K562 (cell line): ENCODE data around the gene POLR3C. TPM values are rescaled to one million over a fixed set of nuclear protein-coding genes. Genes with fewer than 3 reads are reported as not detected.

Experiments used
- CC2D1A ChIP-seq: fragments of 450-650 bp; IDR thresholded peaks from 2 replicates; pipeline ENCODE4 v1.6.1; 2017; ENCODE audit warnings: mild to moderate bottlenecking
- FIP1L1 ChIP-seq: fragments of 200-400 bp; formaldehyde crosslinking; IDR thresholded peaks from 2 replicates; pipeline ENCODE4 v1.6.1; 2018; ENCODE audit warnings: mild to moderate bottlenecking, low read depth, low read length; ENCODE audit not compliant: poor library complexity, severe bottlenecking
- FOXP1 ChIP-seq: sonication (generic); formaldehyde crosslinking; IDR thresholded peaks from 2 replicates; pipeline ENCODE4 v1.8.0; 2022; ENCODE audit warnings: mild to moderate bottlenecking, missing genetic modification reagents
- GABPA ChIP-seq: fragments of 200-800 bp; sonication (Bioruptor generic); conservative IDR thresholded peaks from 2 replicates; pipeline ENCODE4 v1.6.1; 2016; ENCODE audit warnings: low read depth, missing genetic modification characterization, missing compliant biosample characterization
- GABPB1 ChIP-seq: sonication (generic); formaldehyde crosslinking; IDR thresholded peaks from 2 replicates; pipeline ENCODE4 v1.8.0; 2022; ENCODE audit warnings: mild to moderate bottlenecking, missing genetic modification reagents
- GTF2E2 ChIP-seq: fragments of 200-800 bp; sonication (Bioruptor generic); IDR thresholded peaks from 2 replicates; pipeline ENCODE4 v1.6.1; 2016; ENCODE audit warnings: missing genetic modification characterization, missing compliant biosample characterization
- JUND ChIP-seq, 2 experiments: IDR thresholded peaks; 2 replicates in 1 of 2; 3 replicates in 1 of 2; pipeline ENCODE4 v1.6.1; 2011; ENCODE audit warnings: borderline replicate concordance in 2 of 2, low read depth in 2 of 2, low read length in 2 of 2, improper control_type of control experiment in 1 of 2, missing biosample characterization in 1 of 2, missing genetic modification characterization in 1 of 2, missing genetic modification reagents in 1 of 2
- NBN ChIP-seq: fragments of 450-650 bp; IDR thresholded peaks from 2 replicates; pipeline ENCODE4 v1.6.1; 2016; ENCODE audit warnings: low read depth, mild to moderate bottlenecking
- NRF1 ChIP-seq, 2 experiments: fragments of 450-650 bp; IDR thresholded peaks in 1 of 2; conservative IDR thresholded peaks in 1 of 2; 2 replicates each; pipeline ENCODE4 v1.6.1; 2014; ENCODE audit warnings: mild to moderate bottlenecking in 2 of 2
- PHF8 ChIP-seq: fragments of 200-600 bp; sonication (generic); IDR thresholded peaks from 2 replicates; pipeline ENCODE4 v1.6.1; 2012; ENCODE audit warnings: mixed run types, mild to moderate bottlenecking, inconsistent platforms, low read length, moderate library complexity, borderline replicate concordance
- POLR2A ChIP-seq: fragments of 450-650 bp; conservative IDR thresholded peaks from 2 replicates; pipeline ENCODE4 v1.6.1; 2016
- POLR2G ChIP-seq: fragments of 200-400 bp; formaldehyde crosslinking; IDR thresholded peaks from 2 replicates; pipeline ENCODE4 v1.6.1; 2017; ENCODE audit warnings: low read depth, mild to moderate bottlenecking, antibody characterized with exemption, low read length, moderate library complexity
- SIN3A ChIP-seq, 2 experiments: fragments of 150-350 bp in 1 of 2; IDR thresholded peaks; 2 replicates each; pipeline ENCODE4 v1.6.1; 2011 to 2016; ENCODE audit warnings: borderline replicate concordance in 2 of 2, low read depth in 2 of 2, low read length in 2 of 2, mild to moderate bottlenecking in 2 of 2, moderate library complexity in 2 of 2; ENCODE audit not compliant: control insufficient read depth in 1 of 2
- TBL1XR1 ChIP-seq, 2 experiments: IDR thresholded peaks; 2 replicates each; pipeline ENCODE4 v1.6.1; 2012; ENCODE audit warnings: improper control_type of control experiment in 2 of 2, low read length in 2 of 2, mild to moderate bottlenecking in 1 of 2
- TSC22D4 ChIP-seq: fragments of 450-650 bp; IDR thresholded peaks from 2 replicates; pipeline ENCODE4 v1.6.1; 2016; ENCODE audit warnings: missing genetic modification characterization, missing biosample characterization, control low read depth
- U2AF1 ChIP-seq: fragments of 200-400 bp; formaldehyde crosslinking; optimal IDR thresholded peaks from 2 replicates; pipeline ENCODE3; 2017; ENCODE audit warnings: mild to moderate bottlenecking, low read depth, low read length, moderate library complexity
- UBTF ChIP-seq, 2 experiments: IDR thresholded peaks; 2 replicates each; pipeline ENCODE4 v1.6.1; 2012; ENCODE audit warnings: improper control_type of control experiment in 2 of 2, low read depth in 2 of 2, low read length in 2 of 2, borderline replicate concordance in 1 of 2
- WHSC1 ChIP-seq: IDR thresholded peaks from one replicate; pipeline ENCODE4 v1.6.1; 2012; ENCODE audit warnings: low read length, control low read depth, inconsistent platforms
- ZNF263 ChIP-seq: sonication (generic); formaldehyde crosslinking; IDR thresholded peaks from 2 replicates; pipeline ENCODE4 v1.8.0; 2022; ENCODE audit warnings: mild to moderate bottlenecking, missing genetic modification reagents, borderline replicate concordance
- polyA plus RNA-seq, 8 experiments: library from polyadenylated mRNA; depleted of rRNA in 4 of 8; stranded (reverse) in 5 of 8; unstranded in 3 of 8; fragments of >200 nt; fragmentation: Nextera tagmentation in 2 of 8; fragmentation: Illumina TruSeq in 1 of 8; extraction: Ambion mirVana in 2 of 8; extraction: Trizol in 1 of 8; gene quantifications; 2 replicates each; pipeline versions ENCODE4 v1.2.1 to v1.2.3, GENCODE V29; 2011 to 2014; ENCODE audit warnings: inconsistent platforms in 1 of 8, missing spikeins in 1 of 8
- total RNA-seq, 7 experiments: library from RNA; depleted of rRNA in 6 of 7; stranded (reverse); fragments of >200 nt in 6 of 7; fragmentation: Illumina TruSeq in 2 of 7; extraction: Trizol in 2 of 7; gene quantifications; 2 replicates each; pipeline versions ENCODE4 v1.2.1 to v1.2.3, GENCODE V29; 2011 to 2021; ENCODE audit warnings: low replicate concordance in 1 of 7
- TF ChIP-seq, protein P1 (sequence below): conservative IDR thresholded peaks from 2 replicates; pipeline ENCODE4 v1.6.1; 2011; ENCODE audit warnings: low read depth, mild to moderate bottlenecking, low read length; ENCODE audit not compliant: control insufficient read depth

POLR3C gene
- total and polyA plus RNA-seq, 9 of the 15 experiments (the other 6 are each of a cell fraction or from before 2014, with no cell fraction given) = 19.7 to 64.1 (median 45.2) TPM

- TF ChIP-seq NRF1 (conservative IDR thresholded peaks at IDR 0.05 in 1 of 2, IDR thresholded peaks at IDR 0.05 in 1 of 2) = peak; percentile 74 to 77
- 0 out of 2 replicates have a peak, but pooled peaks have one; percentile 24 for TF ChIP-seq NBN
- 0 out of 2 replicates have a peak, but pooled peaks have one; percentile 21 for TF ChIP-seq JUND (IDR thresholded peaks at IDR 0.05; ENCODE audit: borderline replicate concordance, low read depth, low read length)
- no peak for TF ChIP-seq JUND (tag; IDR thresholded peaks at IDR 0.05; ENCODE audit: borderline replicate concordance, low read depth, low read length)
- TF ChIP-seq GABPB1 (CRISPR knock-in tag) = peak; percentile 67; the same call in 1 of the 2 replicates
- 0 out of 4 replicates have a peak, but pooled peaks of 1 of the 2 experiments have one; percentile 35 for TF ChIP-seq TBL1XR1 (IDR thresholded peaks at IDR 0.05; ENCODE audit: low read length in 2 of 2)
- TF ChIP-seq GABPA (tag) = 0 out of 2 replicates have a peak, but pooled peaks have one; percentile 21
- TF ChIP-seq TSC22D4 = no peak
- 0 out of 2 replicates have a peak, but pooled peaks have one; percentile 20 for TF ChIP-seq ZNF263
- TF ChIP-seq PHF8 = peak; percentile 41; the same call in 1 of the 2 replicates
- TF ChIP-seq WHSC1 = no peak
- TF ChIP-seq U2AF1 = peak; percentile 58
- no peak for TF ChIP-seq FOXP1 (CRISPR knock-in tag)
- peak; percentile 57 to 67; a peak in 2 of 4 replicates for TF ChIP-seq SIN3A (IDR thresholded peaks at IDR 0.05; ENCODE audit: borderline replicate concordance in 2 of 2, control insufficient read depth in 1 of 2, low read depth in 2 of 2, low read length in 2 of 2)
- TF ChIP-seq GTF2E2 = peak; percentile 52; the same call in 1 of the 2 replicates
- TF ChIP-seq, protein P1, sequence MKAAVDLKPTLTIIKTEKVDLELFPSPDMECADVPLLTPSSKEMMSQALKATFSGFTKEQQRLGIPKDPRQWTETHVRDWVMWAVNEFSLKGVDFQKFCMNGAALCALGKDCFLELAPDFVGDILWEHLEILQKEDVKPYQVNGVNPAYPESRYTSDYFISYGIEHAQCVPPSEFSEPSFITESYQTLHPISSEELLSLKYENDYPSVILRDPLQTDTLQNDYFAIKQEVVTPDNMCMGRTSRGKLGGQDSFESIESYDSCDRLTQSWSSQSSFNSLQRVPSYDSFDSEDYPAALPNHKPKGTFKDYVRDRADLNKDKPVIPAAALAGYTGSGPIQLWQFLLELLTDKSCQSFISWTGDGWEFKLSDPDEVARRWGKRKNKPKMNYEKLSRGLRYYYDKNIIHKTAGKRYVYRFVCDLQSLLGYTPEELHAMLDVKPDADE = peak; percentile 54; the same call in 1 of the 2 replicates
- TF ChIP-seq CC2D1A = peak; percentile 18; the same call in 1 of the 2 replicates
- peak in 1 of 2 experiments; percentile 36; a peak in 1 of 4 replicates for TF ChIP-seq UBTF (IDR thresholded peaks at IDR 0.05; ENCODE audit: borderline replicate concordance in 1 of 2, low read depth in 2 of 2, low read length in 2 of 2)
- peak; percentile 67 for TF ChIP-seq POLR2A
- peak; percentile 23 for TF ChIP-seq FIP1L1
- peak; percentile 71 for TF ChIP-seq POLR2G
These were observed 35.0 kb downstream of the POLR3C start, which contains the start of gene PIAS3 (continued) for GRCh38 chr1:145858901-145859490.
